OCI-LY7 (cell line): Measurements from ENCODE around the gene TAF7L. TPM values are rescaled to one million over a fixed set of nuclear protein-coding genes. Genes with fewer than 3 reads are reported as not detected.
A peak's percentile ranks its signal among the peaks of the same experiment; 100 is the strongest.

Experiments
- BruUV-seq: library from RNA; stranded (reverse); fragments of 400-500 nt; replicated peaks from 2 replicates; lab custom pipeline; 2021; lab: Mats Ljungman, UMichigan
- CTCF ChIA-PET: fragments of 300-600 bp; sonication (Branson Sonifier 250); formaldehyde crosslinking; loops from one replicate; lab custom pipeline; 2022; ENCODE audit warnings: antibody characterized with exemption; ENCODE audit not compliant: unreplicated experiment; lab: Charles Lee
- POLR2A ChIA-PET: fragments of 300-600 bp; sonication (Branson Sonifier 250); formaldehyde crosslinking; loops from one replicate; lab custom pipeline; 2022; ENCODE audit warnings: antibody characterized with exemption; lab: Charles Lee
- DNase-seq: peaks from one replicate; pipeline ENCODE4 v3.0.0-alpha.2; 2015; ENCODE audit warnings: low spot score
- H2AFZ ChIP-seq: fragments of 200-600 bp; sonication (generic), shearing (Covaris generic); 2 replicates; pipeline ENCODE4 v1.6.1; 2014; ENCODE audit warnings: mild to moderate bottlenecking, antibody characterized with exemption, low read length, moderate library complexity
- H3K27ac ChIP-seq: fragments of 200-600 bp; sonication (generic); 2 replicates; pipeline ENCODE4 v1.5.1; 2014; ENCODE audit warnings: mixed run types, low read depth, mild to moderate bottlenecking, moderate library complexity, low read length, inconsistent platforms; ENCODE audit not compliant: poor library complexity, severe bottlenecking
- H3K36me3 ChIP-seq: fragments of 200-600 bp; sonication (generic); 2 replicates; pipeline ENCODE4 v1.6.1; 2014; ENCODE audit warnings: mild to moderate bottlenecking, antibody characterized with exemption, low read length, moderate library complexity, mixed read lengths; ENCODE audit not compliant: insufficient read depth
- H3K4me1 ChIP-seq: fragments of 200-600 bp; sonication (generic); 2 replicates; pipeline ENCODE4 v1.5.1; 2014; ENCODE audit warnings: mild to moderate bottlenecking, low read length; ENCODE audit not compliant: insufficient read depth, poor library complexity, severe bottlenecking
- H3K4me2 ChIP-seq: fragments of 200-600 bp; sonication (generic); 2 replicates; pipeline ENCODE4 v1.6.1; 2014; ENCODE audit warnings: mild to moderate bottlenecking, low read length
- H3K4me3 ChIP-seq: fragments of 200-600 bp; sonication (generic); 2 replicates; pipeline ENCODE4 v1.5.1; 2014; ENCODE audit warnings: mild to moderate bottlenecking, low read depth, low read length; ENCODE audit not compliant: poor library complexity, severe bottlenecking
- H3K79me2 ChIP-seq: fragments of 200-600 bp; sonication (generic); 2 replicates; pipeline ENCODE4 v1.6.1; 2016; ENCODE audit warnings: low read depth, mild to moderate bottlenecking, low read length, moderate library complexity, mixed read lengths; ENCODE audit not compliant: insufficient read depth
- H3K9me2 ChIP-seq: fragments of 200-600 bp; sonication (generic); 2 replicates; pipeline ENCODE4 v1.6.1; 2016; ENCODE audit warnings: mild to moderate bottlenecking, low read length, mixed read lengths; ENCODE audit not compliant: insufficient read depth
- H3K9me3 ChIP-seq: fragments of 200-600 bp; sonication (generic); 2 replicates; pipeline ENCODE4 v1.6.1; 2014; ENCODE audit warnings: mild to moderate bottlenecking, mixed run types, low read length, mixed read lengths
- H4K20me1 ChIP-seq: fragments of 200-600 bp; sonication (generic); 2 replicates; pipeline ENCODE4 v1.6.1; 2014; ENCODE audit warnings: mild to moderate bottlenecking, antibody characterized with exemption, low read length, moderate library complexity, mixed read lengths; ENCODE audit not compliant: insufficient read depth
- EZH2phosphoT487 ChIP-seq: fragments of 200-600 bp; sonication (generic); IDR thresholded peaks from 2 replicates; pipeline ENCODE4 v1.6.1; 2018; ENCODE audit warnings: low read depth, borderline replicate concordance, mild to moderate bottlenecking, mixed run types, antibody characterized with exemption, low read length, moderate library complexity, mixed read lengths
- intact Hi-C: fragments of 100-400 bp; cut with micrococcal nuclease; formaldehyde crosslinking; loops from one replicate; pipeline ENCODE4 v1.10.0; 2022; ENCODE audit not compliant: unreplicated experiment
- total RNA-seq, 2 experiments: library from RNA; depleted of rRNA in 1 of 2; stranded (reverse); fragments of >200 nt in 1 of 2; shearing (Covaris generic) in 1 of 2; gene quantifications; 2 replicates each; pipeline ENCODE4 v1.2.3, GENCODE V29; 2014 to 2022
- TF ChIP-seq, protein P1 (sequence below): fragments of 200-600 bp; sonication (generic); conservative IDR thresholded peaks from 2 replicates; pipeline ENCODE4 v1.5.1; 2014; ENCODE audit warnings: mild to moderate bottlenecking, antibody characterized with exemption, low read length, moderate library complexity, mixed read lengths

Gene TAF7L
- total RNA-seq, 2 experiments from 2014 or later = not detected

- no peaks in the 10 kb centered on the region for H3K9me3 ChIP-seq
- H3K36me3 ChIP-seq = no peaks in the 10 kb centered on the region
- no peaks in the 10 kb centered on the region for H3K79me2 ChIP-seq
- ChIA-PET POLR2A (no interaction called here), CTCF (no interaction called here)
- H3K9me2 ChIP-seq = no peaks in the 10 kb centered on the region
- H2AFZ ChIP-seq = no peak overlapping the region
- no peak overlapping the region for H3K4me2 ChIP-seq
- H4K20me1 ChIP-seq = no peaks in the 10 kb centered on the region
- no peak for DNase-seq
- no peak overlapping the region for H3K27ac ChIP-seq
- intact Hi-C loops = no loop called here
- BruUV-seq = no TSS peak
- no peak overlapping the region for H3K4me3 ChIP-seq
- no peaks in the 10 kb centered on the region for H3K4me1 ChIP-seq
- TF ChIP-seq, protein P1, sequence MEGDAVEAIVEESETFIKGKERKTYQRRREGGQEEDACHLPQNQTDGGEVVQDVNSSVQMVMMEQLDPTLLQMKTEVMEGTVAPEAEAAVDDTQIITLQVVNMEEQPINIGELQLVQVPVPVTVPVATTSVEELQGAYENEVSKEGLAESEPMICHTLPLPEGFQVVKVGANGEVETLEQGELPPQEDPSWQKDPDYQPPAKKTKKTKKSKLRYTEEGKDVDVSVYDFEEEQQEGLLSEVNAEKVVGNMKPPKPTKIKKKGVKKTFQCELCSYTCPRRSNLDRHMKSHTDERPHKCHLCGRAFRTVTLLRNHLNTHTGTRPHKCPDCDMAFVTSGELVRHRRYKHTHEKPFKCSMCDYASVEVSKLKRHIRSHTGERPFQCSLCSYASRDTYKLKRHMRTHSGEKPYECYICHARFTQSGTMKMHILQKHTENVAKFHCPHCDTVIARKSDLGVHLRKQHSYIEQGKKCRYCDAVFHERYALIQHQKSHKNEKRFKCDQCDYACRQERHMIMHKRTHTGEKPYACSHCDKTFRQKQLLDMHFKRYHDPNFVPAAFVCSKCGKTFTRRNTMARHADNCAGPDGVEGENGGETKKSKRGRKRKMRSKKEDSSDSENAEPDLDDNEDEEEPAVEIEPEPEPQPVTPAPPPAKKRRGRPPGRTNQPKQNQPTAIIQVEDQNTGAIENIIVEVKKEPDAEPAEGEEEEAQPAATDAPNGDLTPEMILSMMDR = no peak
- TF ChIP-seq EZH2phosphoT487 = no peak
Observed at GRCh38 chrX:101263766-101264165, 27.4 kb downstream of the TAF7L start.

GRCh38 chrX:101262590-101262989 is 28.5 kb downstream of the TAF7L start:
- H3K9me2 ChIP-seq = no peaks in the 10 kb centered on the region
- H4K20me1 ChIP-seq = no peaks in the 10 kb centered on the region
- intact Hi-C loops = no loop called here
- CTCF ChIA-PET = no interaction called here
- H3K4me3 ChIP-seq = no peak overlapping the region
- DNase-seq = no peak
- H3K4me1 ChIP-seq = no peaks in the 10 kb centered on the region
- BruUV-seq = no TSS peak
- H3K36me3 ChIP-seq = no peaks in the 10 kb centered on the region
- no peak overlapping the region for H2AFZ ChIP-seq
- POLR2A ChIA-PET = no interaction called here
- no peaks in the 10 kb centered on the region for H3K79me2 ChIP-seq
- no peaks in the 10 kb centered on the region for H3K9me3 ChIP-seq
- H3K4me2 ChIP-seq = no peak overlapping the region
- TF ChIP-seq, protein P1 = no peak
- no peak for TF ChIP-seq EZH2phosphoT487
- no peak overlapping the region for H3K27ac ChIP-seq

DNA sequence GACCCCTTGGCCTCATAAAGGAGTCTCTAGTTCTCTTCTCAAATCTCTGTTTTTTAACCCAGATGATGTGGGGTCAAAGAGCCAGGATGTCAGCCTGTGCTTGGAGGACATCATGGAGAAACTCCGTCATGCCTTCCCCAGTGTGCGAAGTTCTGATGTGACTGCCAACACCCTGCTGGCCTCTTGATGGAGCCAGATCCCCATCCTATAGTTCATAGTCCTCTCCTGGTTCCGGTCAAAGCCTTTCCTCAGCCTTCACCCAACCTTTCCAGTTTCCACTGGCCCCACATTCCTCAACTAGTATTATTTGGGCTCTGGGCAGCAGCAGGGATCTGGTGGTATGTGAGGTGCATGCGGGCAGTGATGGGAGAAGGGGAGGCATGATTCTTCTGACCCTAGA is 30.7 kb downstream of the TAF7L start:
- POLR2A ChIA-PET = no interaction called here
- no peaks in the 10 kb centered on the region for H3K36me3 ChIP-seq
- no peaks in the 10 kb centered on the region for H3K9me3 ChIP-seq
- H3K4me1 ChIP-seq = no peaks in the 10 kb centered on the region
- no peaks in the 10 kb centered on the region for H3K9me2 ChIP-seq
- H2AFZ ChIP-seq = no peak overlapping the region
- CTCF ChIA-PET = no interaction called here
- BruUV-seq = no TSS peak
- DNase-seq = peak; percentile 40
- no peaks in the 10 kb centered on the region for H4K20me1 ChIP-seq
- H3K4me2 ChIP-seq = no peak overlapping the region
- no peaks in the 10 kb centered on the region for H3K79me2 ChIP-seq
- H3K4me3 ChIP-seq = no peak overlapping the region
- TF ChIP-seq, protein P1 = peak; percentile 72
- TF ChIP-seq EZH2phosphoT487 = no peak
- intact Hi-C loops = no loop called here
- no peak overlapping the region for H3K27ac ChIP-seq
